Fibroblast of skin of back (primary cell): Measurements from ENCODE around the gene LRRC15.

Source experiments
- DNase-seq: peaks from one replicate; pipeline ENCODE4 v3.0.0-alpha.2; 2013

Gene LRRC15

DNA sequence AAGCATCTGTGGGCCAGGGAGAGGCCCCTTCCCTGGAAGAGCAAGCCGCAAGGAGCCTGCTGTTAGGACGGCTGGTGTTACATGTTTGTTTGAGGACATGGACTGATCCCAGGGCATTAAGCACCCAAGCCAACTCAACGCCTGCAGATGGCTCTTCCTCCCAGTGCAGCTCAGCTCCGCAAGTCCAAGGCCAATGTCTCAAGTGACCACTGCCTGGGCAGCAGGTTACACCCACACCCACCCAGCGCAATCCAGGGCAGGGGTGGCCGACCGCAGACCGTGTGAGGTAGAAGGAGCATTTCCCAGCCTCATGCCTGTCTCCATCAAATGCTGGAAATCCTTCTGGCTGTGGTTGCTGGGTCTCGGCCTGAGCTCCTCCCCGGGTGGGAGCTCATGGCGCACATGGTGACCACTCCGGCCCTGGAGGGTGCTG lies 15.0 kb upstream of the LRRC15 start:
- DNase-seq = no peak

DNA sequence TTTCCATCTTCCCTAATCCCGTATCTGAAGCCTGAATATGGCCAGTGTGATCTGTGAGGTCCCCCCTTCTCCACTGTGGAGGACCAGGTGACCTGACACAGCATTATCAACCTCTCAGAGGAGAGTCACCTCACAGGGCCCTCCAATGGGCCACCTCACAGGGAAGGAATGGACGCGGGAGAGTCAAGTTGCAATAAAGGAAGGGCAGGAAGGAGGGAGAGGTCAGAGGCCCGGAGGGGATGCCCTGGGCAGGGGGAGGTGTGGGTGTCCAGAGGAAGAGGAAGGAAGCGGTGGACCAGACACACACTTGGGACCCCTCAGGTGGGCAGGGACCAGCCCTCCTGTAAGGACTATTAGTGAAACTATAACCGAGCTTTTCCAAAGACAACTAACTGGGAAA lies 14.6 kb upstream of the LRRC15 start:
- no peak for DNase-seq

DNA sequence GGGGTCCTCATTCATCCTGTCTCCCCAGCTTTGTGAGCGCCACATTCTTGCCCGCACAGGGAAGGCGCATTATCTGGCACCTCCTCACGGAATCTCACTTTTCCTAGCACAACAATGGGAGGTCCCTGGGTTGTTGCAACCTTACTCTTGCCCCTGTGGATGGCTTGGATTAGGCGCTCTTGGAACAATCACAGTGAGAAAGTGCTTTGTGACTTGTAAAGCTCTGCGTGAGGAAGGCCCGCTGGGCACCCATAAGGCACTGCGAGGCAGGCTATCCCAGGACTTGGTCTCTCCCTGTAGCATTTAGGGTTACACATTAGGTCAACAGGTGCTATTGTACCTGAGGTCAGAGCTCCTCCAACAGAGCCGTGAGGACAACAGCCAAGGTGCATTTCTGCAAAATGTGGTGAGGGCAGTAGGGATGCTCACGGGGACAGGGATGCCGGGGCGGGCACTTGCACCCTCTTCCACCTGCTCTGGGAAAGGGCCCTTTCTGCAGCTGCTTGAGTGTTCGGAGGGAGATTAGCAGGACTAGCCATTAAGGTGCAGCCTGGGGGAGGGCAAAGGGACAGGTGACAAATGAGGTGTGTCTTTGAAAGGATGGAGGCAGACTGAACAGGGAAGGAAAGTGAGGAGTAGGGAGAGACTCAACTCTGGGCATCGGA lies 13.9 kb upstream of the LRRC15 start:
- no peak for DNase-seq

DNA sequence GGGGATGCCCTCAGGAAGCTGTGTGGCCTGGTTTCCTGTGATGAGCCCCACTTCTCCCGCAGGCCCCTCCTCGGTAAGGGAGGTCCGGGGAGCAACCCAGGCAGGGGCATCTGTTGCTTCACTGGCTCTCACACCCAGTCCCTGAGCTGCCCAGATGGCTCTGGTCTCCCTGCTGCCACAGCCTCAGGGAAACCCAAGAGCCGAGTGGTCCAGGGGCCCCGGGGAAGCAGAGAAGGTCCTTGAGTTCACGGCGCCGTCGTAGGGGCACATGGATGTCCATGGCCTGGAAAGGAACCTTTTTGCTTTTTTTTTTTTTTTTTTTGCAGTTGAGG lies 13.3 kb upstream of the LRRC15 start:
- DNase-seq = no peak

DNA sequence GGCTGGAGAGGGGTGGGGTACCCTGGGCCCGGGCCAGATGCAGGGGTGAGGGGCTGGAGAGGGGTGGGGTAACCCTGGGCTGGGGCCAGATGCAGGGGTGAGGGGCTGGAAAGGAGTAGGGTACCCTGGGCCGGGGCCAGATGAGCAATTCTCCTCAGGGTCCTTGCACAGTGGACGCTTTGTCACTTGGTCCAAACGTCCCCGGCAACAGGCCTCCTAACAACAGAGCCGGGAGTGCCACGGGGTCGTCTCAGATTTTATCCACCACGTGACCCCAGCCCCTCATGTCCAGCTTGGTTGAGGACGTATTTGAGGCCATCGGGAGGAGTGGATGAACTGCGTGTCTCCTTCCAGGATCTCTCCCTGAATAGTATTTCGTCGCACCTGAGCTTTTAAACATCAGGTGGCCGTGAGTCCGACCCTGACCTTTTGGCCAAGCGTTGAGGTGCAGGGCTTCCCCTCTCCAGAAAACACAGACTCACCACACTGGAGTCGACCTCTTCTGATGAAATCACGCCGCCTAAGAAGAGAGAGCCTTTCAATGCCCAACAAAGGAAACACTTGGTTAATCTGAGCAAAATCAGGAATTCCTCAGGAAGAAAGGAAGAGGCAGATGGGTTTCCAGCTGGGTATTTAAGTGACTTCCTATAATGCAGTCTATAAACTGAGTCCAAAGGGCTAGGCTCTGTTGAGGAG lies 12.8 kb upstream of the LRRC15 start:
- no peak for DNase-seq

DNA sequence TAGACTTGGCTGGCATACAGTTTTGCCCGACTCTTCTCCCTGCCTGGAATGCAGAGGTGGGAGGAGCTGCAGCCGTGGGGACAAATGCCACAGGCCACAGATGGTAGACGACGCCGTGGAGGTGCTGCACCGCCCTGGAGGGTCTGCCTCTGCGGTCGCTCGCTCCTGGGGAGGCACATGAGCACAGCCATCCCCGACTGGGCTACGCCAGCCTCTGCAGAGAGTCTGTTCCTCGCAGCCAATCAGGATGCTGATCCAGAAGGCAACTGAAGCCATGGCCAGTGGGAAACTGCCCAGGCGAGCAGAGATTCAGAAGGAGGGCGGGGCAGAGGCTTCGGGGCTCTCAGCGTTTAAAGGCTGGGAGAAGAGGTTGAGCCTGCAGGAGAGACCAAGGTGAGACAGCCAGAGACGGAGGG lies 11.9 kb upstream of the LRRC15 start:
- no peak for DNase-seq

DNA sequence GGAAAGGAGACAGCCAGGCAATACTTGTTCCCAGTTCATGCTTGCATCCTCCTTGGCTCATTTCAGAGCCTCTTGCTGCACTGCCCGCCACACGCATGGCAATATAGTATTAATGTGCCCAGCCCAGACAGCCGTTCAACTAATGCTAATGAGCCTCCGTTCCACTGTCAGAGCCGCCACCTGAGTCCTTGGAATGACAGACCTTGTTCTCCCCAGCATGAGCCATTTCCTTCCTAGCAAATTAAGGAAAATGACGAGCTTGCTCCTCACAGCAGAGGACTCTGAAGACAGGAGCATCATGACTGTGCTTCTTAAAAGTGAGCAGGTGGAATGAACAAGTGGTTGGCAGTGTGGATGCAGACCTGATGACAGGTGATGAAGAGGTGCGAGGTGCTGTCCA lies 10.8 kb upstream of the LRRC15 start:
- DNase-seq = no peak

DNA sequence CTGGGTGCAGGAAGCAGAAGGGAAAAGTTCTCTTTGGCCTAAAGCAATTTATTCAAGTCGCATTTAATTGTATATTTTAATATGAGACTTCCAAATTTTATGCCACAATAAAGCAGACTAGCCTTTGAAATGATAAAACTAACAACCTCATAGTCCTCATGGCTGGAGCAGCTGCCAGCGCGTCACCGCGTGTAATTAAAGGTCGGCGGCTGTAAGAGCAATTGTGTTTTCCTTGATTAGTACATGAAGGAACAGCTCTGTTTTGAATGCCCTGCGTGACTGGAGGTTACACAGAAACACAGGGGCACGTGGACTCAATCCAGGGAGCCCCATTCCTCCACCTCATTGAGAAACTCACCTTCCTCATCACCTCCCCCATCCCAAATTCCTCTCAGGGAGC lies 10.1 kb upstream of the LRRC15 start:
- DNase-seq = no peak

DNA sequence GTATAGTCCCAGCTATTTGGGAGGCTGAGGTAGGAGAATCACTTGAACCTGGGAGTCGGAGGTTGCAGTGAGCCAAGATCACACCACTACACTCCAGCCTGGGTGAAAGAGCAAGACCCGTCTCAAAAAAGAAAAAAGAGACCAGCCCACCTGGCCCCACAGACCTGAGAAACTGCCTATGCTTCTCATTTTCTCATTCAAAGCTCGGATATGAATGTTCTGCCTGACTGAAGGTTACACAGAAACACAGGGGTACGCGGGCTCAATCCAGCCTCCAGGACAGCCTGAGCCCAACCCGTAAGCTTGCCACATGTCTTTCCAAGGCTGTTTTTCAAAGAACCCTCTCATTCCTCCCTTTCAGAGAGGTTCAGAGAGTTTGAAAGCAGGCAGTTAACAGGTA lies 9.7 kb upstream of the LRRC15 start:
- no peak for DNase-seq

DNA sequence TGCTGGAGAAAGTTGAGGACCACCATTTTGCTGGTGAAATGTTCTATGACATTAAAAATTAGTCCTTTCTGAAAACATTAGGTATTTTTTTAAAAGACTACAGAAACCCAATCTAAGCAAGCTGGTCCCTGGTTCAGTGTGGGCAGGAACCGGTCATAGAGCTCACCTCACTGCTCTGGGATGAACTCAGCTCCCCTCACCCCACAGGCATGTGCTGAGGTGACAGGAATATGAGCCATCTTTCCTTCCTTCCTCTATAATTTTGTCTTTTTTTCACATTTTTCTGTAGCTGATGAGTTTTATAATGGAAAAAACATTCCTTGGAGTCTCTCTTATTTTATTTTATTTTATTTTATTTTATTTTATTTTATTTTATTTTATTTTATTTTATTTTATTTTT lies 8.2 kb upstream of the LRRC15 start:
- DNase-seq = no peak

DNA sequence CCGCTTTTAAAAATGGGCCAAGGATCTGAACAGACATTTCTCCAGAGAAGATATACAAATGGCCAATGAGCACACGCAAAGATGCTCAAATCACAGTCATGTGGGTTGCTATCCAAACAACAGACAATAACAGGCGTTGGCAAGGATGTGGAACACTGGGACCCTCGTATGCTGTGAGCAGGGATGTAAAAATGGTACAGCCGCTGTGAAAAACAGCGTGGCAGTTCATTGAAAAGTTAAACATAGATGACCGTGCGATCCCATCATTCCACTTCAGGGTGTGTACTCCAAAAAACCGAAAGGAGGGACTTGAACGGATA lies 6.7 kb upstream of the LRRC15 start:
- DNase-seq = no peak

DNA sequence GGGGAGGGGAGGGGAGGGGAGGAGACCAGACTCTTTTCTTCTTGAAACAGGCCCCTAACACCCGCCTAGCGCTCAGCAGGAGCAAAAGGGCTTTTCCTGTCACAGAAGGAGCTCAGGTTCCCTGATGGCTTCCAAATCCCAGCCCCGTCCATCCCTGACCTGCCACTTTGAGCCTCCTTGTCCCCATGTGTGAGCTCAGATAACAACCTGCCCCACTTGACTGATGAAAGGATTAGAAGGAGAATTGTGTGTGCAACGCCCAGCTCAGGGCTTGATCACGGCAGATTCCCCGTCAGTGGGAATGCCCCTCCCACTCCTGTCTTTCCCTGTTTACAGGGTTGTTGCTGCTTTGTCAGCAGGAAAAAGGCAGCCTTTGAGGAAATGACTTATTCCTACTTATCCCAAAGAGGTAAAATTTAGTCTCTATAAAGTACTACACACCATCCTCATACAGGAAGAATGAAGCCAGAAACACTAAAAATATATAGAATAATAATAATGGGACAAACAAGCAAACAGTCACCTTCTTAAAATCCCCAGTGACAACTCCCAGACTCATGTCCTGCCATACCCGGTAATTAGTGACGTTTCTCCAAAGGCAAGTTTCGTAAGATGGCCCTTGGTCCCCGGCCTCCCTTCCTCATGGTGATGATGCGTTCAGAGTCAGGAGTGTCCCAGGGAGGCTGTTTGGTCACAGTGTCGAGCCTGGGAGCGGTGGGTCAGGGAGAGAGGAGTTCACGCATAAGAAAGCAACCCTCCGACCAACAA lies 6.1 kb upstream of the LRRC15 start:
- DNase-seq = no peak

DNA sequence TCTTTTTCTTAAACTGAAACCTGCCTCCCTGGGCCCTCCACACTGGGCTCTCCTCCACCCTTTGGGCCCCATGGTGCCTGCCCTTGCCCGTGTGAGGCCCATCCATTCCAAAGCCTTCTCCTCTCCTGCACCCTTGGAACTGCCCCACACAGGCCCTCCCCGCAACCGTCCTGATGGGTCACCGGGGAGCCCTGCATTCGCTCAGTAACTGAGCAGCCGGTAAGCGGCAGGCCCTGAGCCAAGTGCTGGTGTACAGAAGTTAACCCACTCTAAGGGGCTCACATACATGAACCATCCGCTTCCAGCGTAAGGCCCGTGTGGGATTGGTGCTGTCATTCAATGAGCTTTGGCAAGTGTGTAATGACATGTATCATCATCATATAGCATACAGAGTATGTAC lies 5.4 kb upstream of the LRRC15 start:
- DNase-seq = no peak

DNA sequence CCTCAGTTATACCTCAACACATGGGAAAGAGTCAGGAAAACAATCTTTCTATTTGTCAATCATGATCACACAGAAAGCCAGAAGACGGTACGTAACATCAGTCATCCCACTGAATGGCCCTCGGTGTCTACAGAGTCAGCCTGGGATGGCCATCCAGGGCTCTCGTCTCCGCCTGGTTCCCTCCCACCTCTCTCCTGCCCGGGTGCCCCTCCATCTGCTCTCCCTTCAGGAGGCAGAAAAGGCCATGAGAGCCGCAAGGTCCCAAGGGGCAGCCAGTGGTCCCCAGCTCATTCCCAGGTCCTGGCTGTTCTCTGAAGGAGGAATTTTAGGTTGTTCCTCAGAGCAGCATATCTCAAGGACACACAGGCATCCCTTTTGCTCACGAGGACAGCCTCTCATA lies 4.4 kb upstream of the LRRC15 start:
- DNase-seq = no peak

DNA sequence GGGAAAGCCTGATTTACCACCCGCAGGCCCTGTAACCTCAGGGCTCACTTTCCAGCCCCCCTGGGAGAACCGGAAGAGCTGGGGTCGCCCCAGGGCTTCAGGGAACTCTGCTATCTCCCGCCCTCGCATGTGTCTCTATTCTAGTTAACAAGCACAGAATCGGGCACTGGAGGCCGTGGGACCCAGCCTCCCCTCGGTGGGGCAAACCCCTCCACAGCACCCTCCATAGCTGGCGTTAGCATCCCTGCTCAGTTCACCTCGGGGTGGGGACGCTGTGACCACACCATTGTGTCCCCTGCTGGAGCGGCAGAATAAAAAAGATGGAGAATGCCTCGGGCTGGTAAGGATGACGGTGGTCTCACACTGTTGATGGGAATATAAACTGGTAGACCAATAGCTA lies 3.5 kb upstream of the LRRC15 start:
- DNase-seq = no peak

DNA sequence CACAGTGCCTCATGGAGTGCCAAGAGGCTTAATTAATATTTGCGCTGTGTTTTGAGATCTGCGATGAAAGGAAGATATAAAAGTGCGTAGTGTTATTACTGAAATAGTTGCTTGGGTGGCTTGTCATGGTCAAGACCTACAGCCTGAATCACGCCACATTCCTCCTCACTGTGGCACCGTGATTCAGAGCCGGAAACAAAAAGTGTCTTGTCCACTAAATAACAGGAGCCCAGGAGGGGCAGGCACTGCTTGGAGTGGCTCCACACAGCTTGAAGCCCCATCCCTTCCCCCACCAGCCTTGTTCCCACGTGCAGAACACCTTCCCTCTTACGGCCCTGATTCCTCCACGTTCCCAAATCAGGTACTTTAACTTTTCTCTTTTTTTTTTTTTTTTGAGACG lies 1.2 kb upstream of the LRRC15 start:
- DNase-seq = no peak

DNA sequence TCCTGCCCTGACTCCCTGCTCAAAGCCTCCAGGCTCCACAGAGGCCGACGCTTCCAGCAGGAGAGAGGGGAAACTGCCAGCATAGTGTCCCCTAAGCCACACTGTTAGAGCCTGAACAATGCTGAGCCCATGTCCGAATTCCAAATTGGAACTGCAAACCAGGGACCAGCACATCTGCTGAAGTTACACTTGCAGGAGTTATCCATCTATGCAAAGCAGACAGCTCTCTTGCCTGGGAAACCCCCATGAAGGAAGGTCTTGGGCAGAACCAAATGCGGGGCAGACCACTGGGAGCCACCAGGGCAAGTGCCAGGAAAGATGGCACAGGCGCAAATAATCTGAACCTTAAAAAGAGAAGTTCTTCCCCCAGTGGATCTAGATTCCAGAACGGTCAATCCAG lies 625 bp downstream of the LRRC15 start:
- DNase-seq = no peak

DNA sequence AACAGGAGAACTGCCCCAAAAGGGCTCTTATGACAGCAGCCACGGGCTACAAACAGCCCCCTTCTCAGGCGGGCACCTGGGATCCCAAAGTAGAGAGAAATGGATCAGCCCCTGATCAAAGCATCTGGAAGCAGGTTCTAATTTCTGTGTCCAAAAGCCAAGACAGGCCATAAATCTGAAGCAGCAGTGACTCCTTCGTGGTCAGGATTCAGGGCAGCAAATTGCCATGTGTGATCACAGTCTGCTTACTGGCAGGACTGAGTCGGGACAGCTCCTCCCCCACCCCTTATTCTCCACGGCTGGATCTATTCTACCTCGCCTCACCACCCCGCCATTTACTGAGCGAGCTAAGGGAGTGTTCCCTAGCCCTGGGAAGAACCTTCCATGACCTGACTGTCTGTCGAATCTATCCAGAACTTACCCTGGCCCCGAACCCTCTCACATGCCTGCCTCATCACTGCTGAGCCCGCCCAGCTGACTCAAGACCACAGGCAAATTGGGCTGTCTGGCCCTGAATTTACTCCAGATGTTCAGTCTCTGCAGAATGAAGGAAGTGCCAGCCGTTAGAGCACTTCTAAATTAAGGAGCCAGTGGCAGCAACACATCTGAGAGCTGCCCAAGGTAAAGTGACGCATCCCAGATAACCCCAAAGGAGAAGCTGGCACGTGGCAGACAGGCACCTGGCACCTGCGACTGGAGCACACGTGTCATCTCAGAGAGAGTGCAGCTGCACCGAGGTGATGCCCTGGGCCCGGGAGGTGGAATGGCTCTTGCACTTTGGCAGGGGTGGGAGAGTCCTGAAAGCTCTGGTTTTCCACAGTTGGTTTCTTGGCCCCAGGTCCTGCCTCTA lies 1.3 kb downstream of the LRRC15 start:
- DNase-seq = peak; percentile 59

DNA sequence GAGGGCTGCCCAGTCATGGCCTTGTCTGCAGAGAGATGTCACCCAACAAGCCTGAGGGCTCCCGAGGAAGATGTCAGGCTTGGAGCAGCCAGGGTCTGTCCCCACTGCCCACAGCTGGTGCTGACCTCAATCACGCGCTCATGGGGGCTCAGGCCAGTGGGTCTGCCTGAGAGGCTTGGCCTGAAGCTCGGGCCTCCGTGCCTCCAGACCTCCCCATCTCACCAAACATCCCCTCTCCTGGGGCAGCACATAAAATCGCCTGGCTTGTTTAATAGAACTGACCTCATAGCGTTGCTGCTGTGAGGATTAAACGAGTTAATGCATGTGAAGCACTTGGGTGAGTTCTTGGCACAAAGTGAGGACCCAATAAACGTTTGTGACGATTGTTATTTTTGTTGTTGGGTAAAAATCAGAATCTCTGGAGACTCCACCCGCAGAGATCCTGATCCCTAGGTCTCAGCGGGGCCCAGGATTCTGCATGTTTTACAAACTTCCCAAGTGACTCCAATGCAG lies 3.5 kb downstream of the LRRC15 start:
- no peak for DNase-seq

DNA sequence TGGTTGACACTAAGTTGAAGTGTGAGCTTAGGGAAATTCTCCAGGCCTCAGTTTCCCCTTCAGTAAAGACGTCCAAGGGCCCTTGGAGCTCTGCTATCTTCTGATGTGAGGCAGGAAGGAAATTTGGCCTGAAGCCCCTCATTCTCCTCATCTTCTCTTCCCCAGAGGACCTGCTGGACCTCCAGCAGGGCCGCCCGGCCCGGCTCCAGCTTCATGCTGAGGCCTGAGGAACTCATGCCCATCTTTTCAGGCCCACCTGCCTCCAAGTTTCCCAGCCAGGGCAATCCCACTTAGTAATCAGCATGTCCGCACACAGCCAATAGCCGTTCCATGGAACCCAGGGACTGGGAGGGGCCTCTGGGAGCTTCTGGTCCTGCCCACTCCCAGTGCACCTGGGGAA lies 4.0 kb downstream of the LRRC15 start:
- DNase-seq = no peak

DNA sequence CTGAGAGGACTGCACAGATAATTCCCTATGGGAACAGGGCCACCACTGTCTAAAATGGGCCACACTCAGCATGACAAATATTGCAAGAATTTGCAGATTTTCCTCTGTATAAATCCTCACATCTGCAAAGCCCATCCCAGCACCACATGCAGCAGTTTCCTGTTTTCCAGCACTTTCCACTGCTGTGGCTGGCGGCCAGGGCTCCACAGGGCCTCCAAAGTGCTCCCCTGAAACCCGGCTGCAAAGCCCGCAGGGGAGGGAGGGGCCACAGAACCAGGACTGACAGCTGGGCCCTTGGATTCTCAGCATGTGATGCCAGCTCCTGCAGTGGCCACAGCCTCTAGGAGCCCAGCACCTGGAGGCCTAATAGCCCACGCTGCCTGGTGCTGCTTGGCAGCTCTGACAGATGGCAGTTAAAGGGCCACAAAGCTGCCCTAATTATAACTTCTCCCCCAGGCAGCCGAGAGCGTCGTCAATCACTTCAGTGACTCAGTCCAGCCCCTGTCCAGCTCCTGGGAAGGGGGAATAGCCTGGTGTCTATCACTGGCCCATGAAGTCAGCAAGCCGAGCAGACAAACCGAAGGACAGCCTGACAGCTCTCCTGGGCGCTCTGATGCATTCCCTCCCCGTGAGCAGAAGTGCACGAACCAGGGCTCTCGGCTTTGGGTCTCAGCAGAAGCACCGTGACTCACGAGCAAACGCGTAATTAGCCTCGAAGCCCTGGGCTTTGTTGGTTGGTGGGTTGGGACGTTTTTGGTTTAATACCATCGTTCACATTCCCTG lies 4.7 kb downstream of the LRRC15 start:
- DNase-seq = peak; percentile 69

DNA sequence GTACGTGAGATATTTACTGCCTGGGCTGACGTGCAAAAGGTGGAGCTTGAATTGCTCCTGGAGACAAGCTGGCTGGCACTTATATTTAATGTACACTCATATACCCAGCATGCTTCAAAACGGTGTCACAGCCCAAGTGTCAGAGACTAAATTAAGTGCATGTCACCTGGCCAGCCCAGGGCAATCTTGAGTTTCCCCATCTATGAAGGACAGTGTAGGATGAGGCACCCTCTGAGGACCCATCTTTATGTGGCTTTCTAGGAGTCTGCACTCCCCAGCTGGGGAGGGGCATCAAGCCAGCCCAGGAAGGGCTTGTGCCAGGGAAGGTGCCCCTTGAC lies 5.3 kb downstream of the LRRC15 start:
- DNase-seq = no peak
